HL-60/S4 (cell line): ENCODE measurements around the gene CAMK1D.

ENCODE experiments used
- in situ Hi-C: fragments of 300-500 bp; cut with MboI; formaldehyde crosslinking; loops from 2 replicates; pipeline ENCODE4 v1.14.3; 2022; ENCODE audit warnings: low sequenced_read_pairs

The CAMK1D gene

GRCh38 chr10:12369982-12370381 is 20.6 kb downstream of the CAMK1D start:
- in situ Hi-C loops = no loop called here

- in situ Hi-C loops = no loop called here
Observed at GRCh38 chr10:12372846-12373245, 23.5 kb downstream of the CAMK1D start.

GRCh38 chr10:12375076-12375504 is 25.7 kb downstream of the CAMK1D start:
- in situ Hi-C loops = no loop called here

- in situ Hi-C loops = no loop called here
Observed at GRCh38 chr10:12376211-12376610, 26.9 kb downstream of the CAMK1D start.

GRCh38 chr10:12377658-12378290 is 28.4 kb downstream of the CAMK1D start:
- in situ Hi-C loops = no loop called here

GRCh38 chr10:12380999-12381398 is 31.7 kb downstream of the CAMK1D start:
- in situ Hi-C loops = no loop called here

- in situ Hi-C loops = no loop called here
Observed at GRCh38 chr10:12381536-12382156, 32.3 kb downstream of the CAMK1D start.

GRCh38 chr10:12382157-12382548 is 32.8 kb downstream of the CAMK1D start:
- in situ Hi-C loops = no loop called here

GRCh38 chr10:12382956-12383531 is 33.7 kb downstream of the CAMK1D start:
- in situ Hi-C loops = no loop called here

GRCh38 chr10:12384906-12385305 is 35.6 kb downstream of the CAMK1D start:
- in situ Hi-C loops = no loop called here

GRCh38 chr10:12387561-12388210 is 38.3 kb downstream of the CAMK1D start:
- in situ Hi-C loops = no loop called here

- in situ Hi-C loops = no loop called here
Observed at GRCh38 chr10:12388671-12389070, 39.3 kb downstream of the CAMK1D start.

- in situ Hi-C loops = no loop called here
Observed at GRCh38 chr10:12389154-12389734, 39.9 kb downstream of the CAMK1D start.

GRCh38 chr10:12390733-12391132 is 41.4 kb downstream of the CAMK1D start:
- in situ Hi-C loops = no loop called here

GRCh38 chr10:12391206-12391605 is 41.9 kb downstream of the CAMK1D start:
- in situ Hi-C loops = no loop called here

GRCh38 chr10:12393831-12394230 is 44.5 kb downstream of the CAMK1D start:
- in situ Hi-C loops = no loop called here

GRCh38 chr10:12394241-12395033 is 45.1 kb downstream of the CAMK1D start:
- in situ Hi-C loops = no loop called here

- in situ Hi-C loops = no loop called here
Observed at GRCh38 chr10:12396093-12396492, 46.7 kb downstream of the CAMK1D start.

- in situ Hi-C loops = no loop called here
Observed at GRCh38 chr10:12396567-12396966, 47.2 kb downstream of the CAMK1D start.

GRCh38 chr10:12397147-12397896 is 48.0 kb downstream of the CAMK1D start:
- in situ Hi-C loops = no loop called here
